Esophagus muscularis mucosa (tissue), 4 donors: ENCODE data around the gene CSRP1. TPM values are rescaled to one million over a fixed set of nuclear protein-coding genes. Genes with fewer than 3 reads are reported as not detected.
"Not testable (repeated sequence)": the region's sequence is repeated elsewhere in the genome, so short reads cannot be mapped to it uniquely, and the experiment has no call there.

Source experiments
- DNase-seq: peaks from one replicate; pipeline ENCODE4 v3.0.0-alpha.2; 2017; ENCODE audit errors: extremely low spot score
- H3K27ac ChIP-seq, 4 donors: fragments of 200-600 bp; sonication (generic); replicated peaks in 1 of 4; 1 replicate in 3 of 4; 2 replicates in 1 of 4; pipeline ENCODE4 v1.5.1; 2016 to 2019; ENCODE audit warnings: mild to moderate bottlenecking in 1 of 4
- H3K27me3 ChIP-seq, 4 donors: fragments of 200-600 bp; sonication (generic); one replicate each; pipeline versions ENCODE4 v1.5.1 to v1.6.0; 2016 to 2019
- H3K36me3 ChIP-seq, 4 donors: fragments of 200-600 bp; sonication (generic); one replicate each; pipeline ENCODE4 v1.5.1; 2016 to 2019
- H3K4me1 ChIP-seq, 4 donors: fragments of 200-600 bp; sonication (generic); one replicate each; pipeline ENCODE4 v1.5.1; 2016 to 2019
- H3K4me3 ChIP-seq, 4 donors: fragments of 200-600 bp; sonication (generic); 1 replicate in 2 of 4; 2 replicates in 2 of 4; pipeline ENCODE4 v1.5.1; 2016 to 2019; ENCODE audit warnings: mild to moderate bottlenecking in 4 of 4, moderate library complexity in 1 of 4
- H3K9me3 ChIP-seq, 4 donors: fragments of 200-600 bp; sonication (generic); 1 replicate in 3 of 4; 2 replicates in 1 of 4; pipeline ENCODE4 v1.5.1; 2016 to 2019
- CTCF ChIP-seq, 3 experiments: fragments of 200-600 bp in 2 of 3; fragments of 450-650 bp in 1 of 3; sonication (generic) in 2 of 3; IDR thresholded peaks; one replicate each; pipeline ENCODE4 v1.5.1; 2017 to 2019; ENCODE audit warnings: antibody characterized with exemption in 3 of 3, mild to moderate bottlenecking in 2 of 3, moderate library complexity in 1 of 3
- EP300 ChIP-seq: sonication (generic); formaldehyde crosslinking; IDR thresholded peaks from one replicate; pipeline ENCODE4 v1.6.1; 2017; ENCODE audit warnings: antibody characterized with exemption
- POLR2A ChIP-seq: fragments of 450-650 bp; IDR thresholded peaks from one replicate; pipeline ENCODE4 v1.6.1; 2017; ENCODE audit warnings: antibody characterized with exemption, moderate library complexity, mild to moderate bottlenecking, low read depth
- POLR2AphosphoS5 ChIP-seq, 2 donors: sonication (generic); formaldehyde crosslinking; IDR thresholded peaks; one replicate each; pipeline ENCODE4 v1.6.1; 2017; ENCODE audit warnings: antibody characterized with exemption in 2 of 2
- WGBS: methylation state at CpG from one replicate; pipeline ENCODE4 v1.1.5; 2018; 5-methylcytosine and 5-hydroxymethylcytosine counted together
- intact Hi-C: fragments of 100-400 bp; cut with DNase I; formaldehyde crosslinking; loops from one replicate; pipeline ENCODE4 v1.15.1; 2023
- total RNA-seq, 4 donors: library from RNA; depleted of rRNA; stranded (reverse); fragments of >200 nt; gene quantifications; one replicate each; pipeline versions ENCODE4 v1.1.0 to v1.2.1, GENCODE V29; 2016

Gene CSRP1
- total RNA-seq, 4 donors from 2014 or later = 3,645 to 7,984 (median 5,321) TPM

GRCh38 chr1:201493026-201493656 is 13.8 kb downstream of the CSRP1 start:
- H3K27me3 ChIP-seq, H3K9me3 ChIP-seq, intact Hi-C loops, H3K4me3 ChIP-seq, DNase-seq: not testable (repeated sequence)
- TF ChIP-seq POLR2AphosphoS5 (IDR thresholded peaks at IDR 0.05) = peak in 1 of 2 donors; percentile 35
- WGBS = 70% methylated on average over 3 of the region's 3 CpGs
- Histone ChIP-seq H3K36me3 (peaks cover 36 to 76% (median 55%) of the 10 kb centered on the region in 4 donors), H3K27ac (peak overlapping the region; percentile 93 to 99 (median 97)), H3K4me1 (peaks cover 94 to 100% (median 100%) of the 10 kb centered on the region in 4 donors)

GRCh38 chr1:201491896-201492511 is 14.9 kb downstream of the CSRP1 start:
- 43% methylated on average over 3 of the region's 3 CpGs for WGBS

GRCh38 chr1:201490708-201491131 is 16.2 kb downstream of the CSRP1 start:
- TF ChIP-seq POLR2AphosphoS5 (IDR thresholded peaks at IDR 0.05) (peak in 1 of 2 donors; percentile 85), EP300 (no peak)
- Histone ChIP-seq H3K27me3 (no peaks in the 10 kb centered on the region), H3K27ac (peak overlapping the region; percentile 93 to 99 (median 97)), H3K4me3 (no peak overlapping the region), H3K9me3 (no peaks in the 10 kb centered on the region), H3K4me1 (peaks cover 86 to 100% (median 100%) of the 10 kb centered on the region in 4 donors), H3K36me3 (peaks cover 57 to 94% (median 77%) of the 10 kb centered on the region in 4 donors)
- 18% methylated on average over 3 of the region's 3 CpGs for WGBS
- DNase-seq = no peak
- intact Hi-C loops = no loop called here

More at GRCh38 chr1:201491896-201492511, 14.9 kb downstream of the CSRP1 start:
- Histone ChIP-seq H3K4me3 (peak overlapping the region in 1 of 4 donors; percentile 8), H3K9me3 (no peaks in the 10 kb centered on the region), H3K27ac (peak overlapping the region; percentile 93 to 99 (median 97)), H3K4me1 (peaks cover 90 to 100% (median 100%) of the 10 kb centered on the region in 4 donors), H3K36me3 (peaks cover 46 to 84% (median 66%) of the 10 kb centered on the region in 4 donors), H3K27me3 (no peaks in the 10 kb centered on the region)
- DNase-seq = no peak
- intact Hi-C loops = no loop called here
- TF ChIP-seq CTCF (IDR thresholded peaks at IDR 0.05) (no peak), EP300 (no peak), POLR2AphosphoS5 (IDR thresholded peaks at IDR 0.05) (peak in 1 of 2 donors; percentile 52), POLR2A (no peak)

- Histone ChIP-seq H3K9me3 (no peaks in the 10 kb centered on the region), H3K27ac (peak overlapping the region; percentile 93 to 99 (median 97)), H3K27me3 (no peaks in the 10 kb centered on the region), H3K4me1 (peaks cover 77 to 100% (median 100%) of the 10 kb centered on the region in 4 donors), H3K36me3 (peaks cover 57 to 94% (median 77%) of the 10 kb centered on the region in 4 donors), H3K4me3 (no peak overlapping the region)
- DNase-seq = no peak
- TF ChIP-seq POLR2A = no peak
- no peak for TF ChIP-seq EP300
- TF ChIP-seq CTCF (IDR thresholded peaks at IDR 0.05) = no peak
- TF ChIP-seq POLR2AphosphoS5 (IDR thresholded peaks at IDR 0.05) = peak in 1 of 2 donors; percentile 15
- WGBS = 56% methylated on average over 6 of the region's 6 CpGs
- intact Hi-C loops = no loop called here
Measured at GRCh38 chr1:201489643-201490261, 17.2 kb downstream of the CSRP1 start.

GRCh38 chr1:201488830-201489589 is 17.9 kb downstream of the CSRP1 start:
- H3K27ac ChIP-seq = peak overlapping the region; percentile 93 to 99 (median 97)
- intact Hi-C loops = no loop called here

More at GRCh38 chr1:201488830-201489589, 17.9 kb downstream of the CSRP1 start:
- TF ChIP-seq POLR2AphosphoS5 (IDR thresholded peaks at IDR 0.05) = peak; percentile 61 to 87
- no peak for TF ChIP-seq CTCF (IDR thresholded peaks at IDR 0.05)
- no peak for TF ChIP-seq POLR2A
- TF ChIP-seq EP300 = no peak
- WGBS = 61% methylated on average over 11 of the region's 12 CpGs
- H3K9me3 ChIP-seq = no peaks in the 10 kb centered on the region
- peaks cover 69 to 100% (median 99%) of the 10 kb centered on the region in 4 donors for H3K4me1 ChIP-seq
- no peak overlapping the region for H3K4me3 ChIP-seq
- peaks cover 60 to 94% (median 77%) of the 10 kb centered on the region in 4 donors for H3K36me3 ChIP-seq
- no peak for DNase-seq
- H3K27me3 ChIP-seq = no peaks in the 10 kb centered on the region
